ENCODE data around the gene LNX2. TPM values are rescaled to one million over a fixed set of nuclear protein-coding genes. Genes with fewer than 3 reads are reported as not detected.

The LNX2 gene
- total RNA-seq, 2 experiments from 2014 or later, result 6.8 to 9.7 TPM

- no peak for DNase-seq (ENCODE audit: low spot score)
- POLR2A ChIA-PET, result interaction anchor here (0.9 to 3.2 kb wide), 7 partner anchors 9 to 17 kb away, joined by 3 to 9 read pairs (median 5); partner anchors contain the start of gene POLR1D
- no TSS peak for BruUV-seq (replicated peaks)
These were observed 18.9 kb upstream of the LNX2 start for GRCh38 chr13:27639186-27639585.

GRCh38 chr13:27638521-27638920, 18.2 kb upstream of the LNX2 start:
- Histone ChIP-seq H3K9me3 (ENCODE audit: low read length) (no peaks in the 10 kb centered on the region), H3K36me3 (ENCODE audit: insufficient read depth, low read length) (peaks cover 71% of the 10 kb centered on the region), H3K9me2 (ENCODE audit: insufficient read depth, low read length) (no peaks in the 10 kb centered on the region), H3K79me2 (ENCODE audit: insufficient read depth, low read depth, low read length) (peaks cover 90% of the 10 kb centered on the region; the same call in 1 of the 2 replicates), H3K4me1 (ENCODE audit: insufficient read depth, low read length, poor library complexity, severe bottlenecking) (no peaks in the 10 kb centered on the region), H3K27ac (ENCODE audit: low read depth, low read length, poor library complexity, severe bottlenecking) (no peak overlapping the region), H2AFZ (ENCODE audit: low read length) (no peak overlapping the region), H3K4me3 (ENCODE audit: low read depth, low read length, poor library complexity, severe bottlenecking) (no peak overlapping the region), H4K20me1 (ENCODE audit: insufficient read depth, low read length) (peaks cover 9% of the 10 kb centered on the region; the same call in 1 of the 2 replicates), H3K4me2 (ENCODE audit: low read length) (no peak overlapping the region)
- BruUV-seq (replicated peaks), result no TSS peak
- POLR2A ChIA-PET, result interaction anchor here (0.6 to 3.2 kb wide), 9 partner anchors 9 to 1272 kb away, joined by 3 to 9 read pairs (median 4); partner anchors contain the start of gene POLR1D
- CTCF ChIA-PET (ENCODE audit: unreplicated experiment), result no interaction called here
- DNase-seq (ENCODE audit: low spot score), result no peak
- intact Hi-C loops (cut with micrococcal nuclease; ENCODE audit: unreplicated experiment), result no loop called here
- no peak for TF ChIP-seq EZH2phosphoT487 (IDR thresholded peaks at IDR 0.05; ENCODE audit: borderline replicate concordance, low read depth, low read length)
- TF ChIP-seq CTCF (conservative IDR thresholded peaks at IDR 0.05; ENCODE audit: low read length), result no peak

More at GRCh38 chr13:27639186-27639585, 18.9 kb upstream of the LNX2 start:
- Histone ChIP-seq H3K27ac (ENCODE audit: low read depth, low read length, poor library complexity, severe bottlenecking) (no peak overlapping the region), H3K4me2 (ENCODE audit: low read length) (no peak overlapping the region), H4K20me1 (ENCODE audit: insufficient read depth, low read length) (peaks cover 9% of the 10 kb centered on the region; the same call in 1 of the 2 replicates), H3K9me3 (ENCODE audit: low read length) (no peaks in the 10 kb centered on the region; the same call in 1 of the 2 replicates), H3K9me2 (ENCODE audit: insufficient read depth, low read length) (no peaks in the 10 kb centered on the region), H3K4me3 (ENCODE audit: low read depth, low read length, poor library complexity, severe bottlenecking) (no peak overlapping the region), H2AFZ (ENCODE audit: low read length) (no peak overlapping the region), H3K36me3 (ENCODE audit: insufficient read depth, low read length) (peaks cover 72% of the 10 kb centered on the region), H3K4me1 (ENCODE audit: insufficient read depth, low read length, poor library complexity, severe bottlenecking) (no peaks in the 10 kb centered on the region), H3K79me2 (ENCODE audit: insufficient read depth, low read depth, low read length) (peaks cover 90% of the 10 kb centered on the region)
- no peak for TF ChIP-seq EZH2phosphoT487 (IDR thresholded peaks at IDR 0.05; ENCODE audit: borderline replicate concordance, low read depth, low read length)
- TF ChIP-seq CTCF (conservative IDR thresholded peaks at IDR 0.05; ENCODE audit: low read length), result no peak
- intact Hi-C loops (cut with micrococcal nuclease; ENCODE audit: unreplicated experiment), result no loop called here
- CTCF ChIA-PET (ENCODE audit: unreplicated experiment), result no interaction called here

GRCh38 chr13:27638001-27638400, 17.7 kb upstream of the LNX2 start:
- intact Hi-C loops (cut with micrococcal nuclease; ENCODE audit: unreplicated experiment), result no loop called here
- H3K27ac ChIP-seq (ENCODE audit: low read depth, low read length, poor library complexity, severe bottlenecking), result no peak overlapping the region
- no peaks in the 10 kb centered on the region for H3K9me3 ChIP-seq (ENCODE audit: low read length)
- no peaks in the 10 kb centered on the region for H3K9me2 ChIP-seq (ENCODE audit: insufficient read depth, low read length)
- POLR2A ChIA-PET, result interaction anchor here (0.9 to 2.3 kb wide), 4 partner anchors 13 to 32 kb away, joined by 4 to 7 read pairs (median 5); partner anchors contain the start of gene POLR1D
- H3K4me2 ChIP-seq (ENCODE audit: low read length), result no peak overlapping the region
- peaks cover 87% of the 10 kb centered on the region; the same call in 1 of the 2 replicates for H3K79me2 ChIP-seq (ENCODE audit: insufficient read depth, low read depth, low read length)
- H3K4me3 ChIP-seq (ENCODE audit: low read depth, low read length, poor library complexity, severe bottlenecking), result no peak overlapping the region
- peaks cover 6% of the 10 kb centered on the region; the same call in 1 of the 2 replicates for H4K20me1 ChIP-seq (ENCODE audit: insufficient read depth, low read length)
- TF ChIP-seq EZH2phosphoT487 (IDR thresholded peaks at IDR 0.05; ENCODE audit: borderline replicate concordance, low read depth, low read length) (no peak), CTCF (conservative IDR thresholded peaks at IDR 0.05; ENCODE audit: low read length) (no peak)
- H3K4me1 ChIP-seq (ENCODE audit: insufficient read depth, low read length, poor library complexity, severe bottlenecking), result no peaks in the 10 kb centered on the region
- no peak for DNase-seq (ENCODE audit: low spot score)
- CTCF ChIA-PET (ENCODE audit: unreplicated experiment), result no interaction called here
- H2AFZ ChIP-seq (ENCODE audit: low read length), result no peak overlapping the region
- no TSS peak for BruUV-seq (replicated peaks)
- H3K36me3 ChIP-seq (ENCODE audit: insufficient read depth, low read length), result peaks cover 72% of the 10 kb centered on the region

Measured in OCI-LY7 (cell line).